ENCODE measurements around the gene PHF14.

- TF ChIP-seq ARNTL (CRISPR knock-in tag; IDR thresholded peaks at IDR 0.05; ENCODE audit: borderline replicate concordance, low read depth) (no peak), ZFP3 (CRISPR knock-in tag; IDR thresholded peaks at IDR 0.05) (no peak), TSHZ2 (CRISPR knock-in tag; IDR thresholded peaks at IDR 0.05) (no peak)
These were observed 233.9 kb downstream of the PHF14 start for GRCh38 chr7:11207565-11207964.
